HG03064 (cell line): ENCODE data around the gene MAGEH1.
"Not testable (repeated sequence)": the region's sequence is repeated elsewhere in the genome, so short reads cannot be mapped to it uniquely, and the experiment has no call there.

Experiments
- ATAC-seq: cut with Tn5 transposase; IDR thresholded peaks from one replicate; pipeline ENCODE4 v1.9.1; 2021; ENCODE audit warnings: low read depth; ENCODE audit not compliant: unreplicated experiment

MAGEH1 gene, protein sequence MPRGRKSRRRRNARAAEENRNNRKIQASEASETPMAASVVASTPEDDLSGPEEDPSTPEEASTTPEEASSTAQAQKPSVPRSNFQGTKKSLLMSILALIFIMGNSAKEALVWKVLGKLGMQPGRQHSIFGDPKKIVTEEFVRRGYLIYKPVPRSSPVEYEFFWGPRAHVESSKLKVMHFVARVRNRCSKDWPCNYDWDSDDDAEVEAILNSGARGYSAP

DNA sequence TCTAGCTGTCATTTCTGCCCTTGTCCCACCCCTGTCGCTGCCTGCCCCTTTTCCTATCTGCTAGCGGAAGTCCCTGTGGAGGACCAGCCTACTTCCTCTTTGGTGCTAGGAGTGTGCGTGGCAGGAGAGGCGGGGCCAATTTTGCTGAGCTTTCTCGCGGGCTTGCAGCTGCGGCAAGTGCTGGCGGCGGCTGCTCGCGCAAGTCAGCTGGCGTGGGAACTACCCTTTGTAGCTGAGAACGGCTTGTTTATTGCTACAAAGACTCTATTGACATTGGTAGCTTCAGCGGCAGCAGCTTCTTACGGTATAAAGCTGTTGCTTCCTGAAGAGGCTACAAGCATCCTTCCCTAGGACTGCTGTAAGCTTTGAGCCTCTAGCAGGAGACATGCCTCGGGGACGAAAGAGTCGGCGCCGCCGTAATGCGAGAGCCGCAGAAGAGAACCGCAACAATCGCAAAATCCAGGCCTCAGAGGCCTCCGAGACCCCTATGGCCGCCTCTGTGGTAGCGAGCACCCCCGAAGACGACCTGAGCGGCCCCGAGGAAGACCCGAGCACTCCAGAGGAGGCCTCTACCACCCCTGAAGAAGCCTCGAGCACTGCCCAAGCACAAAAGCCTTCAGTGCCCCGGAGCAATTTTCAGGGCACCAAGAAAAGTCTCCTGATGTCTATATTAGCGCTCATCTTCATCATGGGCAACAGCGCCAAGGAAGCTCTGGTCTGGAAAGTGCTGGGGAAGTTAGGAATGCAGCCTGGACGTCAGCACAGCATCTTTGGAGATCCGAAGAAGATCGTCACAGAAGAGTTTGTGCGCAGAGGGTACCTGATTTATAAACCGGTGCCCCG is at the start of gene MAGEH1:
TSS of gene MAGEH1 (plus strand) at position 138 of the 843 bp plus-strand sequence. CDS start at position 386, 248 bp downstream.
- peak; percentile 98 for ATAC-seq

DNA sequence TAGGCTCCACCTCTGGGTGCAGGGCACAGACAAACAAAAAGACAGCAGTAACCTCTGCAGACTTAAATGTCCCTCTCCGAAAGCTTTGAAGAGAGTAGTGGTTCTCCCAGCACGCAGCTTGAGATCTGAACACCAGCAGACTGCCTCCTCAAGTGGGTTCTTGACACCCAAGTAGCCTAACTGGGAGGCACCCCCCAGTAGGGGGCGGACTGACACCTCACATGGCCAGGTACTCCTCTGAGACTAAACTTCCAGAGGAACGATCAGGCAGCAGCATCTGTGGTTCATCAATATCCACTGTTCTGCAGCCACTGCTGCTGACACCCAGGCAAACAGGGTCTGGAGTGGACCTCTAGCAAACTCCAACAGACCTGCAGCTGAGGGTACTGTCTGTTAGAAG is 24.8 kb upstream of the MAGEH1 start:
- ATAC-seq = not testable (repeated sequence)

DNA sequence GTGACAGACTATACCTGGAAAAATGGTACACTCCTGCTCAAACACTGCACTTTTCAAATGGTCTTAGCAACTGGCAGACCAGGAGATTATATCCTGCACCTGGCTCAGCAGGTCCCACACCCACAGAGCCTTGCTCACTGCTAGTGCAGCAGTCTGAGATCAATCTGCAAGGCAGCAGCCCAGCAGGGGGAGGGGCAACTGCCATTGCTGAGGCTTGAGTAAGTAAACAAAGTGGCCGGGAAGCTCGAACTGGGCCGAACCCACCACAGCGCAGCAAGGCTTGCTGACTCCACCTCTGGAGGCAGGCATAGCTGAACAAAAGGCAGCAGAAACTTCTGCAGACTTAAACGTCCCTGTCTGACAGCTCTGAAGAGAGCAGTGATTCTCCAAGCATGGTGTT is 8.5 kb upstream of the MAGEH1 start:
- not testable (repeated sequence) for ATAC-seq

DNA sequence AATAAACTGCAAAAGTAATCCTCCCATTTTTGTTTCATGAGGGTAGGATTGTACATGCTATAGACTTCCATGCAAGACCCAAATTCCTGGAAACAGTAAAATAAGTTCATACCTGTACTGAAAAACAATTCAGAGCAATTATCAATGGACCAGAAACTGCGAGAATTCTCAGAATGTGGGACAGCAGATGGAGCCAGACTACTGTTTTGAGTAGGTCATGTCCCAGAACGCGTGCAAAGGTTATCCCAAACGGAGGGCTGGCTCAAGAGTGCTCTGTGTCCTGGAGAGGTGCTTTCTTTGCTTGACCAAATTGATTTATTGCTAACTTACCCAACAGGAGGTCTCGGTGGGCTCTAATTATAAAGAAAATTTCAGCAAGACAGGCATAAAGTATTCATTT is 1.7 kb upstream of the MAGEH1 start:
- ATAC-seq = no peak

DNA sequence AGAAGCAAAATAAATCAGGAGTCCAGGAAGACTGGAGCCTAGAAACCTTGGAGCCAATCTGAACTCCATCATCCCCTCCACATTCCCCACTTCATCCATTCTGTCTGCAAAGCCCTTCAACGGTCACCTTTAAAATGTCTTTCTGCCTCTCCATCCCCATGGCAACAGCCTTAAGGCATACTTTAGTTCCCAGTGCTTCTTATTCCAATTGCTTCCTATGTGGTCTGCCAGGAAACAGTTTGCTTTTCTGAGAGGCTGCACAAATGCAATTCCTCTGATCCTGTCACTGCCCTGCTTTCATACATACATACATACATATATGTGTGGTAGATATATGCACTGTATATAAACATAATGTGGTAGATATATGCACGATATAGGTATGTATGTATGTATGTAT is 786 bp upstream of the MAGEH1 start:
- ATAC-seq = no peak

DNA sequence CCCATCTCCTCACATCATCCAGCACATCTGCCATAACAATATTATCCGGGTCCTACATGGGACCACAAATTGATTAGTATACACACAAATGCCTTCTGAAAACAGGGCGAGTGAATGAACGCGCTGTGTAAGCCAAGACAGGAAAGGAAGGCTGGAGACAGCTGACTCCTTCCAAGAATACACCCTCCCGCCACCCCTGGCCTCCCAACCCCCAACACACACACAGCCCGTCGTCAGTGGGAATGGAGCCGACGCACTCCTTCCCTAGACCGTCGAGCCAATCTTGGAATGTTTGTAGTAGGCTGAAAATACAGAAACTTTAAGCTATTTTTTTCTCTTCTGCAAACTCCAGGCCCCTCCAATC is 319 bp upstream of the MAGEH1 start:
- peak; percentile 38 for ATAC-seq

DNA sequence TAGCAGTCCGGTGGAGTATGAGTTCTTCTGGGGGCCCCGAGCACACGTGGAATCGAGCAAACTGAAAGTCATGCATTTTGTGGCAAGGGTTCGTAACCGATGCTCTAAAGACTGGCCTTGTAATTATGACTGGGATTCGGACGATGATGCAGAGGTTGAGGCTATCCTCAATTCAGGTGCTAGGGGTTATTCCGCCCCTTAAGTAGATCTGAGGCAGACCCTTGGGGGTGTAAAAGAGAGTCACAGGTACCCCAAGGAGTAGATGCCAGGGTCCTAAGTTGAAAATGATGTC is 852 bp downstream of the MAGEH1 start:
- no peak for ATAC-seq

DNA sequence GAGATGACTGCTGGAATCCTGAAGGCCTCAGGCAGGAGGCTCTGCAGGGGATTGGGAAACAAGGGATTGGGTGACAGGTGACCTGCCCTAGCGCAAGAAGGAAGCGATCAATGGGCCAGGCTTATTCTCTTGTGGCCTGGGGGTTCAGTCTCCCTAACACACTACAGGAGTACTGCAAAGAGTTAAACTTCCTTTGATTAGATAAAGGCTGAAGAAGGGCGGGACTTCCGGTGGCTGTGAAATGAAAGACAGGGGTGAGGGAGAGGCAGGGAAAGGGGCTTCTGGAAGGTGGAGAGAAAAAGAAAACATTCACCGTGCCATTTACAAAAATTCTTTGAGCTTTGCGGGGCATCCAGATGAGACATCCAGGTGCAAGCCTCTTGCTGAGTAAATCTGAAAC is 3.8 kb downstream of the MAGEH1 start:
- not testable (repeated sequence) for ATAC-seq

DNA sequence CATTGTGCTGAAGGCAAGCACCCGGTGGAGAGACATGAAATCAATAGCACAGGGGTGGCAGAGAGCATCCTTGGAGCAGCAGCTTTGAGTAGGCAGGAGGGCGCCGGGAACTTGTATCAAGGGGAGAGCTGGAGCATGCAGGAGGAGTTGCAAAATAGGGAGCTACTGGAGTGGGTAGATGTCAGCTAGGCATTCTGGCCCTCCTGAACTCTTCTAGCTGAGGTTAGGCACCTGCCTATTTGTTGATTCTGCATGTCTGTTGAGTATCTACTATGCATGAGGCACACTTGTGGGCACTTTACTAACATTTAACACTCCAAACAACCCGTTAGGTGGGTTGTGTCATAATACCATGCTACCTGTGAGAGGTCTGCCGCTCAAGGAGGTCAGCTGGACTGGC is 7.5 kb downstream of the MAGEH1 start:
- not testable (repeated sequence) for ATAC-seq

DNA sequence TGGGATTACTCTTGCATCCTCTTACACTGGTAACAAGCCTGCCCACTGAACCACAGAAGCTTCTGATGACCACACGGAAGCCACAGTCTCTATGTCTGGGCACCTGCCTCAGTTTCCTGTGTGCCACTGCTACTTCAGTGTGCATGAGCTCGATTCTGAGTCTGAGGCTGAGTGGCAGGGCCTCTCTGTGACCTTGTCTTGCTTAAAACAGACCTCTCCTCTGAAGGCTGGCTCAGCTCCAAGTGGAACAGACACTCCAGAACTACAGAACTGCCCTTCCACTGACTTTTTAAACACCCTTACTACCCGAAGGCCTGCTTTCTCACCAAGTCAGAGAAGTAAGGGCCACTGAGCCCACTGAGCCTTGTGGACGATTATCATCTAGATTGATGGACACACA is 8.0 kb downstream of the MAGEH1 start:
- ATAC-seq = not testable (repeated sequence)

DNA sequence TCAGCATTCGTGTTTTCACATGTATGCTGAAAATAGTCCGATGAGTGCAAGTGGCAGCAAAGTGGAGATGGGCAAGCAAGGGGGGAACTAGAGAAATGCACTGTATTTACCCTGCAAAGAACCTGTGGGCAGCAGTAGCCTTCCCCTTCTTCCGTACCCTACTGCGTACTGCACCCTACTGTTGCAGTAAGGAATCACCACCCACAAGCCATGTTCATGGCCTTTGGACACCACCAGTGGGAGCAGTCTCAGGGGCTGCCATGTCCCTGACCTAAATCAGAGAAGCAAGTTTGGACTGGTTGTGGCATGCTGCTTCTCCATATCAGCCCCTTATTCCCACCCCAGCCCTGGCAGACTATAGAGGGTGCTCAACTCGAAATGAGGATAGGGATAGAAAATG is 12.1 kb downstream of the MAGEH1 start:
- not testable (repeated sequence) for ATAC-seq

DNA sequence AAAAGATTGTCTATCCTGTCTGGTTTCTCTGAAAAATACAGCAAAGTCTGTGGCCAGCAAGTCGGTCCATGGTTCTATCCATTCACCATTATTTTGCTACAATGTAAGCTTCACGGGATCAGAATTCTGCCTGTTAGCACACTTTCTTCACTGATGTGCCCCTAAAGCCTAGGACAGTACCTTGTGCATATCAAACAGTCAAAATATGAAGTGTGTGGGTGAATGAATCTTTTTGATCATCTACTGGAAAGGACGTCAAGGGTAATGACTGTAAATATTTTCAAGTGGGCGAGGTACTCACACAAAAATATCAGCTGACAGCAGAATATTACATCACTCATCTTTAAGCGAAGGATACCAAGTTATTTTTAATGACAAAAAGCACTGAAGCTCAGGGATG is 13.2 kb downstream of the MAGEH1 start:
- ATAC-seq = not testable (repeated sequence)

DNA sequence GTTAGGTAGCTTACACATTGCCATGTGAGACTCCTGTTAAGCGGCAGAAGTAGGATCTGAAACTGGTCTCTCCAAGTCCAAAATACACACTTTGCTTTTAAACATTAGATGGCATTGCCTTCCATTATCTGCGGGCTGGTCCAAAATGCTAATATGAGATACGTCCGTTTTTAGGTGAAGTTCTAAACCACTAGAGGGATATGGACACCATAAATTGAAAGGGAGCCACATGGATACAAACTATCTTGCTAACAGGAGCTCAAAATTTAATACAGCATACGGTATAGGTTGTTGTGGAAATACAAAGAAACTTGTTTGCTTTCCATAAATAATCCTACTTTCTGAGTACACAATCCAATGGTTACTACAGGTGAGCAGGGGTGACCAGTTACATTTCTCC is 13.9 kb downstream of the MAGEH1 start:
- ATAC-seq = not testable (repeated sequence)

DNA sequence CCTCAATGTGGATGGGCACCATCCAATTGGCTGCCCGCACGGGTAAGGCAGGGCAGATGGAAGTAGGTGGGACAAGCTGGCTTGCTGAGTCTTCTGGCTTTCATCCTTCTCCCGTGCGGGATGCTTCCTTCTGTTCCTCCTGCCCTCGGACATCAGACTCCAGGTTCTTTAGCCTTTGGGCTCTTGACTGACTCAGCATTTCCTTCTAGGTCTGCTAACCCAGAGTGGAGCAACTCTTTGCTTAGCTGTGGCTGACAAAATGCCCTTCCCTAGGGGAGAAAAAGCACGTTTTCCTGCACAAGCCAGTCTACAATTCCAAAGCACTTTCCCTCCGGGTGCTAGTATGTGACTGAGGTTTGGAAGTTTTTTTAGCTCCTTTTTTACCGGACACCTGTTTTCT is 28.0 kb downstream of the MAGEH1 start:
- ATAC-seq = not testable (repeated sequence)

DNA sequence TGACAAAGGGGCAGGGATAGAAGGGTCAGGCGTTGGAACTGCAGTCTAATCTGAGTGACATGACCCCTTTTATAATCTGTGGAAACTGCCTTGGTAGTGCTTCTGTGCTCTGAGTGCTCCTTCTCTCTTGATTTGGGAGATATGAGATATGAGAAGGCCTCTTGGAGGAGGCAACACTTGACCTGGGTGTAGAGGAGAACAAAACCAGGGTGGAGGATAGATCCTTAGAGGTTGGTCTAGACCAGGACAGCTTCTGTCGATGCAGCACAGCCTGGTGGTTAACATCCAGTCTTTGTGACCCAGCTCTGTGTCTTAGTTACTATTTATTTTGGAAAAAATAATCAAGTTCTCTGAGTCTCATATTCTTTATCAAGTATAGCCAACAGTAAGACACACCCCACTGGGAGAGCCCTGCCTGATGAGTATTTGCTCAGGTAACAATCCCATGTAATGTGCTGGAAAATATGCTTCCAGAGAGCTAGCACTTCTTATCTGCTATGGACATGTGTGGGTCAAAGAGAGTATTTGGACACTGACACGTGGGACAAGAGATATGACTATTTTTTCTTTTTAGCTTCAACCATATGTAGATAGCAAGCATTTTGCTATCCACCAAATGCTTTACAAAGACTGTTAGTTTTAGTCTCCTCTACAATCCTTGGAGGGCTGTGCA is 28.6 kb downstream of the MAGEH1 start:
- no peak for ATAC-seq

DNA sequence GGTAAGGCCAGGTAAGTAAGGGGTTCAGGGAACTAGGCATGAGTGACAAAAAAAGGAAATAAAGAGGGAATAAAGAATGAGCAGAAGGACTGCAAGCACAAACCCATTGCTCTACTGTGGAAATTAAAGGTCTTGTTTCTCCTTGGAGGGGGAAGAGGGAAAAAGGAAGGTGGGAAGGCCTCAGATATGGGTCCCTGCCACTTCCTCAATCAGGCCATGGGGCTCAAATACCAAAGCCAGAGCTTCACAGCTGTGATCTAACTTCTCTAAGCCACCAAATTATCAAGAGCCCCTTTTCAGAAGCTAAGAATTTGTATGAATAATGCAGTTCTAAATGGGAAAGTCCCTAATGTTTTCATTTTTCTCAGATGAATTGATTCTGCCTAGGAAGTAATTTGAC is 33.0 kb downstream of the MAGEH1 start:
- no peak for ATAC-seq

DNA sequence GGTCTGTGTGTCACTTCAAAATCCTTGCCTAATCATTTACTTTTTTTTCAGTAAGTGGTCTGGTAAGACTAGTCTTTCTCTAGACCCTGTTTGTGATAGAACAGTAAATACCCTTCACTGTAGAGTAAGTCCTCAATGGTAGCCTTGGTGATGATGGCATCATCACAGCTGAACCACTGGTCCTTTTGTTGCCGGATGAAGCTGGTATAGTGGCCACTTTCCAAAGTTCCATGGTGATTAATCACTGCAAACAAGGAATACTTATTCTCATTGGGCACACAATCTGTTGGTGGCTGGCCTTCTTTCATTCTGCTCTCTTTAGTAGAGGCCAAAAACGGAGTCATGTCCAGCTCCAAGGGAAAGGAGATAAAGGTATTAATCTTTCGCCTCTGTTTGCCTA is 34.8 kb downstream of the MAGEH1 start:
- ATAC-seq = no peak

DNA sequence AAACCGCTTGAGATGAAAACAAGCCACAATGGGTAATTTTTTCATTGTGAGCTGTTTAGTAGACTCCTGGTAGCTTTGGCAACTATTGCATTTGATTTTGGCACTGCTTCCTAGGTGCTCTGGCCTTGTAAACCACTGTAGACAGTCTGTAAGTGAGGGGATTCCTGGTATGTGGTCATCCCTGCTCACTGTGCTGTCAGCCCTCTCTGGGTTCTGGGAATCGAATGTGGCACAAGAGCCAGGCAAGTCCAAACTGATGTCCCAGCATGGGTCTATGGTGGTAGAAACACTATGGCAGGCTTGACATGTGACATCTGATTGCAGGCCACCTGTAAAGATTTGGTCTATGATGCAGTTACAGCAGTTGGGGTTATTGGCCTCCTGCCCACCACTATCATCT is 35.2 kb downstream of the MAGEH1 start:
- no peak for ATAC-seq

DNA sequence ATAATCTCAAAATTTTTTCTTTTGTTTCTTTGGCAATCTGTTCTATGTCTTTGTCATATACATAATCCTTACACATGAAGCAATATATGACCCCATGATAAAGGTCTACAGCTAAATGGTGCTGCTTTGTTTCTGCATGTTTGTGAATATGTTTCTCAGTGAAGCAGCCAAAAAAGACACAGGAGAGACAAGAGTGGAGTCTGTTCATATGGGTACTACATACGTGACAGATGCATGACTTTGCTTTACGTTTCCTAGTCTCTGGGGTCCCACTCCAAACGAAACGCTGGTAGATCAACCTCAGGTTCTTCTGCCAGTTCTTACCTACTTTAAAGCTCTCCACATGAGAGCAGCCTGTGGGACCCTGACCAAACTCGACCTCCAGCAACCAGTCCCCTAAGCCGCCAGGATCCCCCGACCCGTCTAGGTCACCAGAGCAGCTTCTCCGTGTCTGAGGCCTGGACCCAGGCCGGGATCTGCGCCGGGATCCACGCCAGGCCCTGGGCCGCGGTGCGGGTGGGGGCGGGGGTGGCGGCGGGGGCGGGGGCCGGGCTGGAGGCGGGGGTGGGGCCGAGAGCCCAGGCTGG is 36.2 kb downstream of the MAGEH1 start:
- no peak for ATAC-seq

DNA sequence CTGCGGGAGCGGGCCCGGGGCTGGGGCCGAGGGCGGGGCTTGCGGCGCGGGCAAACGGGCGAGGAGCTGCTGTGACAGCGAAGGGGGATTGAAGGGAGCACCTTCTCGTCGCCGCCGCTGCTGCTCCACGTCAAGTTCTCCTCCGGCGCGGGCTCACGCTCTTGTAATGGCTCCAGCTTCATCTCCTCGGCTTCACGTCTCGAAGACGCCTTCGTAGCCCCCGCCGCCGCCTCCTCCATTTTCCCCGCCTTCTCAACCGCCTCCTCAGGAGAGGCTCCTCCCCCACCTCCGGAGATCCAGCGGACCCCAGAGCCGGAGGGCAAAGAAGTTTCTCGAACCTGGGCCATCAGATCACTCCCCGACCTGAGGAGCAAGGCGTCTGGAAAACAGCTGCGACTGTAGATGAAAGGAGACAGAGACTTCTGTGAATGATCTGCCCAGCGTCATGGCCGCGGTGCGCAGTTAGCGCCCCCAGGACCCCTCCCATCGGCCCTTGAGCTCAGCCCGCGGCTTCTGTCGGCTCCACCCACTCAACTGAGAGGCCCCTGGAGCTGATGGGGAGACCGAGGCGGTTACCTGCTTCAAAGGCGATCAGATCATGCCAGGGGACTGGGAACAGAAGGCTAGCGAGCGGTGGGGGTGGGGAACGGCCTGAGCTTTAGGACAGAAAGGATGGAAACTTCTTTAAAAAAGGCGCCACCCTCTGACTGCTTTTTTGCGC is 36.8 kb downstream of the MAGEH1 start:
- ATAC-seq = no peak
